ENCODE data around the gene IL2RA. TPM values are rescaled to one million over a fixed set of nuclear protein-coding genes. Genes with fewer than 3 reads are reported as not detected.

Gene IL2RA
- total RNA-seq, 1 experiment from 2014 or later, result not detected

DNA sequence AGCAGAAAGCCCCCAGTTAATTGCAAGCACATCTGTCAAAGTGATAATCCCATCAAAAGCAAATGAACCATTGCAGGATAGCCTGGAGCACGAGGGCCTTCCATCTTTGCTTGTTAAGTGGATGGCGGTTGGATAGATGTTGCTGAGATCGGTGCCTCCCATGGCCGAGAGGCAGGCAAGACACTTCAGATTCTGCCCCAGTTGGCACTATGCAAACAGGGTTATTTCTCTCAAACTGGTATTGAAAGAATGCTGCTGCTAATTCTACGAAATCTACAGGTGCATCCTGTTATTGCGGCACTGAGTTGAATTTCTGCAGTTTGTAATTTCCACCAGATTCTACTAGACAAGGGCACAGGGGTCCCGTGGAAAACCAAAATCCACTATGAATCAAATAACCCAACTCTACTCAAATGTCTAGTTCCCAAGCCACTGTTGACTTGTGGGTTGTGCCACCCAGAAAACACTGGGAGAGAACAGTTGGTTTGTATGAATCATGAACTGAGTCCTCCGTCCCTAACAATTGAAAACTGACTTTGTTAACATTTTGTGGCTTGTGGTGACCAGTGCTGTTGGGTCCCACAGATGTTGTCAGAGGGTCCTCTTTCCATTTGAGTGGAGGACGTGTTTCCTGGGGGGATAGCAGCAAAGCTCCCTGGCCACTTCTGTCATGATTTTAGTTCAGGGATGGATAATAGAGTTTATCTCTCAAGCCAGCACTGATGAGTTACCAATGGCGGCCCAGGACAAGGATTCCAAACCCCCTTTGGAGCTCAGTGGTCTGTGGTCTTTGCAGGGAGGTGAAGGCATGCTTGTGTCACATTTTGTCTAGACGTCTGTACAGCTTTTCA lies 7.1 kb upstream of the IL2RA start:
- H3K79me2 ChIP-seq (ENCODE audit: low read length), result no peaks in the 10 kb centered on the region
- H2AFZ ChIP-seq (ENCODE audit: low read length), result no peak overlapping the region
- ATAC-seq (no peak), DNase-seq (no peak)
- no peaks in the 10 kb centered on the region for H3F3A ChIP-seq (ENCODE audit: low read length, unreplicated experiment)
- no peak overlapping the region for H3K27ac ChIP-seq (ENCODE audit: low read length)
- intact Hi-C loops (cut with micrococcal nuclease), result no loop called here
- no peaks in the 10 kb centered on the region for H3K9me2 ChIP-seq (replicated peaks; ENCODE audit: low read length)
- no peak overlapping the region for H3K4me3 ChIP-seq (ENCODE audit: low read length)
- no peaks in the 10 kb centered on the region for H3K4me1 ChIP-seq (ENCODE audit: insufficient read depth, low read length)
- no peak overlapping the region for H3K4me2 ChIP-seq (ENCODE audit: low read length)
- H3K27me3 ChIP-seq (ENCODE audit: low read length), result peaks cover 8% of the 10 kb centered on the region; the same call in 1 of the 2 replicates
- no TSS peak for BruUV-seq (replicated peaks)
- CTCF ChIA-PET, result interaction anchor here (0.5 kb wide), 1 partner anchor 18 kb away, joined by 3 read pairs; no protein-coding TSS in a partner anchor
- TF ChIP-seq, protein P1, sequence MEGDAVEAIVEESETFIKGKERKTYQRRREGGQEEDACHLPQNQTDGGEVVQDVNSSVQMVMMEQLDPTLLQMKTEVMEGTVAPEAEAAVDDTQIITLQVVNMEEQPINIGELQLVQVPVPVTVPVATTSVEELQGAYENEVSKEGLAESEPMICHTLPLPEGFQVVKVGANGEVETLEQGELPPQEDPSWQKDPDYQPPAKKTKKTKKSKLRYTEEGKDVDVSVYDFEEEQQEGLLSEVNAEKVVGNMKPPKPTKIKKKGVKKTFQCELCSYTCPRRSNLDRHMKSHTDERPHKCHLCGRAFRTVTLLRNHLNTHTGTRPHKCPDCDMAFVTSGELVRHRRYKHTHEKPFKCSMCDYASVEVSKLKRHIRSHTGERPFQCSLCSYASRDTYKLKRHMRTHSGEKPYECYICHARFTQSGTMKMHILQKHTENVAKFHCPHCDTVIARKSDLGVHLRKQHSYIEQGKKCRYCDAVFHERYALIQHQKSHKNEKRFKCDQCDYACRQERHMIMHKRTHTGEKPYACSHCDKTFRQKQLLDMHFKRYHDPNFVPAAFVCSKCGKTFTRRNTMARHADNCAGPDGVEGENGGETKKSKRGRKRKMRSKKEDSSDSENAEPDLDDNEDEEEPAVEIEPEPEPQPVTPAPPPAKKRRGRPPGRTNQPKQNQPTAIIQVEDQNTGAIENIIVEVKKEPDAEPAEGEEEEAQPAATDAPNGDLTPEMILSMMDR (conservative IDR thresholded peaks at IDR 0.05; ENCODE audit: low read depth, low read length), result no peak
- TF ChIP-seq EZH2 (IDR thresholded peaks at IDR 0.05; ENCODE audit: low read length, unreplicated experiment) (no peak), EZH2phosphoT487 (IDR thresholded peaks at IDR 0.05; ENCODE audit: borderline replicate concordance, low read length) (no peak)
- no peaks in the 10 kb centered on the region for H3K36me3 ChIP-seq (ENCODE audit: low read depth, low read length)
- no peak overlapping the region for H3K9ac ChIP-seq (ENCODE audit: low read length)
- POLR2A ChIA-PET (ENCODE audit: unreplicated experiment), result no interaction called here
- H4K20me1 ChIP-seq (ENCODE audit: low read length), result no peaks in the 10 kb centered on the region
- H3K9me3 ChIP-seq (ENCODE audit: low read length), result no peaks in the 10 kb centered on the region

DNA sequence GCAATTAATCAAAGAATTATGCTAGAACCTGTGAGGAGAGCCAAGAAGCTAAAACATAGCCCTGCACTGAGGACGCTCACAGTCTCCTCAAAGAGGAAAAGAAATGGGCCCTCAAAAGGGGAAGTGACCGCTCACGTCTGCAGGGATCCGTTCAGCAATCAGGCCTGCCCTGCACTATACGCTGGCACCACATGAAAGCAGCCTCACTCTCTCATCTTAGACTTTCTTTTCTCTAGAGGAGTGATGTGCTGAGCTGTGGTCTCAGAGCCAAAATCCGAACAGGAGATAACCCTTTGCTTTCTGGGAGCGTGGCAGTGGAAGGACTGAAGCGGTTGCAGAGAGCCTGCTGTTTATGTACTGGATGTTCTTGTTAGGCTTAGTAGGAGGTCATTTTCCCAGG lies 6.3 kb upstream of the IL2RA start:
- DNase-seq (no peak), ATAC-seq (no peak)
- Histone ChIP-seq H3K4me3 (ENCODE audit: low read length) (no peak overlapping the region), H3K9ac (ENCODE audit: low read length) (no peak overlapping the region), H2AFZ (ENCODE audit: low read length) (no peak overlapping the region), H4K20me1 (ENCODE audit: low read length) (no peaks in the 10 kb centered on the region), H3K9me3 (ENCODE audit: low read length) (no peaks in the 10 kb centered on the region), H3K4me2 (ENCODE audit: low read length) (no peak overlapping the region), H3K36me3 (ENCODE audit: low read depth, low read length) (no peaks in the 10 kb centered on the region), H3K4me1 (ENCODE audit: insufficient read depth, low read length) (no peaks in the 10 kb centered on the region), H3K27ac (ENCODE audit: low read length) (no peak overlapping the region), H3K9me2 (replicated peaks; ENCODE audit: low read length) (no peaks in the 10 kb centered on the region), H3K27me3 (ENCODE audit: low read length) (peaks cover 8% of the 10 kb centered on the region; the same call in 1 of the 2 replicates), H3F3A (ENCODE audit: low read length, unreplicated experiment) (no peaks in the 10 kb centered on the region), H3K79me2 (ENCODE audit: low read length) (no peaks in the 10 kb centered on the region)
- intact Hi-C loops (cut with micrococcal nuclease), result no loop called here
- ChIA-PET POLR2A (ENCODE audit: unreplicated experiment) (no interaction called here), CTCF (no interaction called here)
- no TSS peak for BruUV-seq (replicated peaks)
- TF ChIP-seq EZH2 (IDR thresholded peaks at IDR 0.05; ENCODE audit: low read length, unreplicated experiment), result no peak
- TF ChIP-seq, protein P1 (conservative IDR thresholded peaks at IDR 0.05; ENCODE audit: low read depth, low read length), result no peak
- no peak for TF ChIP-seq EZH2phosphoT487 (IDR thresholded peaks at IDR 0.05; ENCODE audit: borderline replicate concordance, low read length)

DNA sequence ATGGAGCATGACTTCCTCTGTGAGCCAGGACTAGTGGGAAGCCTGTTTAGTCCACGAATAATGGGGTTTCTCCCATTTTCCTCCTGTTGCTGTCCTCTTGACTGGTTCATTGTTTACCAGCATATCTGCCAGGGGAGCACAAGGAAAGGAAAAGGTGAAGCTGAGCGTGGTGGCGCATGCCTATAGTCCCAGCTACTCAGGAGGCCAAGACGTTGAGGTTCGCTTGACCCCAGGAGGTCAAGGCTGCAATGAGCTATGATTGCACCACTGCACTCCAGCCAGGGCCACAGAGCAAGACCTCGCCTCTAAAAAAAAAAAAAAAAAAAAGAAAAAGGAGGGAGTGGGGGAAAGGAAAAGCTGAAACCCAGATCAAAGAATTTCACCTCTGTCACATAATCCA lies 5.8 kb upstream of the IL2RA start:
- Histone ChIP-seq H3K9me2 (replicated peaks; ENCODE audit: low read length) (no peaks in the 10 kb centered on the region), H3K36me3 (ENCODE audit: low read depth, low read length) (no peaks in the 10 kb centered on the region), H3K27me3 (ENCODE audit: low read length) (peaks cover 8% of the 10 kb centered on the region; the same call in 1 of the 2 replicates), H3K79me2 (ENCODE audit: low read length) (no peaks in the 10 kb centered on the region), H3K27ac (ENCODE audit: low read length) (no peak overlapping the region), H3K4me2 (ENCODE audit: low read length) (no peak overlapping the region), H3F3A (ENCODE audit: low read length, unreplicated experiment) (no peaks in the 10 kb centered on the region), H3K9me3 (ENCODE audit: low read length) (no peaks in the 10 kb centered on the region), H3K9ac (ENCODE audit: low read length) (no peak overlapping the region), H2AFZ (ENCODE audit: low read length) (no peak overlapping the region), H4K20me1 (ENCODE audit: low read length) (no peaks in the 10 kb centered on the region), H3K4me3 (ENCODE audit: low read length) (no peak overlapping the region), H3K4me1 (ENCODE audit: insufficient read depth, low read length) (no peaks in the 10 kb centered on the region)
- POLR2A ChIA-PET (ENCODE audit: unreplicated experiment), result no interaction called here
- ATAC-seq, result no peak
- no peak for DNase-seq
- BruUV-seq (replicated peaks), result no TSS peak
- CTCF ChIA-PET, result no interaction called here
- TF ChIP-seq EZH2phosphoT487 (IDR thresholded peaks at IDR 0.05; ENCODE audit: borderline replicate concordance, low read length) (no peak), EZH2 (IDR thresholded peaks at IDR 0.05; ENCODE audit: low read length, unreplicated experiment) (no peak)
- TF ChIP-seq, protein P1 (conservative IDR thresholded peaks at IDR 0.05; ENCODE audit: low read depth, low read length), result no peak
- intact Hi-C loops (cut with micrococcal nuclease), result no loop called here

All from PC-3 (cell line).